ENCODE measurements around the gene MAMDC4.
"Not testable (repeated sequence)": the region's sequence is repeated elsewhere in the genome, so short reads cannot be mapped to it uniquely, and the experiment has no call there.

The MAMDC4 gene

GRCh38 chr9:136825295-136826187, 26.6 kb upstream of the MAMDC4 start:
- DNase-seq, result no peak

- DNase-seq, result no peak
These were observed 26.0 kb upstream of the MAMDC4 start for GRCh38 chr9:136826188-136826541.

GRCh38 chr9:136826703-136827582, 25.2 kb upstream of the MAMDC4 start:
- DNase-seq, result no peak

- DNase-seq, result no peak
These were observed 24.2 kb upstream of the MAMDC4 start for GRCh38 chr9:136827794-136828473.

GRCh38 chr9:136828474-136829140, 23.5 kb upstream of the MAMDC4 start:
- no peak for DNase-seq

GRCh38 chr9:136829412-136829811, 22.7 kb upstream of the MAMDC4 start:
- DNase-seq, result no peak

- no peak for DNase-seq
These were observed 21.9 kb upstream of the MAMDC4 start for GRCh38 chr9:136829981-136830885.

- no peak for DNase-seq
These were observed 21.0 kb upstream of the MAMDC4 start for GRCh38 chr9:136831002-136831719.

GRCh38 chr9:136831720-136832104, 20.4 kb upstream of the MAMDC4 start:
- DNase-seq, result no peak

- DNase-seq, result no peak
These were observed 19.6 kb upstream of the MAMDC4 start for GRCh38 chr9:136832581-136832980.

GRCh38 chr9:136833381-136834048, 18.6 kb upstream of the MAMDC4 start:
- not testable (repeated sequence) for DNase-seq

GRCh38 chr9:136835162-136835931, 16.8 kb upstream of the MAMDC4 start:
- DNase-seq, result no peak

- DNase-seq, result no peak
These were observed 15.9 kb upstream of the MAMDC4 start for GRCh38 chr9:136835932-136836904.

GRCh38 chr9:136837146-136837855, 14.8 kb upstream of the MAMDC4 start:
- no peak for DNase-seq

- DNase-seq, result not testable (repeated sequence)
These were observed 14.3 kb upstream of the MAMDC4 start for GRCh38 chr9:136837856-136838277.

- no peak for DNase-seq
These were observed 13.6 kb upstream of the MAMDC4 start for GRCh38 chr9:136838314-136839228.

Data from fibroblast of skin of right biceps (primary cell).